NCI-H1048 (cell line): Measurements from ENCODE around the gene RBM3.

ENCODE experiments used
- DNase-seq: peaks from one replicate; lab custom pipeline; 2025; lab: John Stamatoyannopoulos, UW

RBM3 gene

GRCh38 chrX:48626401-48627298 lies 52.4 kb downstream of the RBM3 start:
- no peak for DNase-seq
